GM15510 (cell line): ENCODE measurements around the gene LMCD1.

ENCODE experiments used
- POLR2A ChIP-seq: IDR thresholded peaks from 3 replicates; pipeline ENCODE4 v1.6.1; 2011; ENCODE audit warnings: borderline replicate concordance; ENCODE audit not compliant: insufficient read length; ENCODE audit errors: extremely low read depth

LMCD1 gene

DNA sequence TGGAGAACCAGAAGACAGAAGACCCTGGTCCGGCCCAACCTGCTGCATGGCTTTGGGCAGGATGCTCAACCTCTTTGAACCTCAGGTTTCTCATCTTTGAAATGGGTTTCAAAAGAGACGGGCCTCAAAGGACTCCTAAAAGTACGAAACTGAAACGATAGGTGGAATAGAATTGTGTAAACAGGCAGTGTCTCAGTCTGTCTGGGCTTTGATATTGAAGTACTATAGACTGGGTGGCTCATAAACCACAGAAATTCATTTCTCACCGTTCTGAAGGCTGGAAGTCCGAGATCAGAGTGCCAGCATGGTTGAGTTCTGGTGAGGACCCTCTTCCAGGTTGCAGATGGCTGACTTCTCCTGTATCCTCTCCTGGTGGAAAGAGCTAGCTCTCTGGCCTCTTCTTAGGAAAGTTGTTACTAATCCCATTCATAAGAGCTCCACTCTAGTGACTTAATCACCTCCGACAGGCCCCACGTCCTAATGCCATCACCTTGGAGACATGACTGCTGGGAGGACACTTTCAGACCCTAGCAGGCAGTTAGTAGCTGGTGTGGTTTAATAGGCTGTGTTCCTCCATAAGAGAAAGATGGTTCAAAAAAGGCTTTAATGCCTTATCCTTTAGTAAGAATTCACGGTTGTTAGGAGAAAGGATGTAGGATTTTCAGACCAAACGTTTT, 107.3 kb downstream of the LMCD1 start:
- no peak for TF ChIP-seq POLR2A

GRCh38 chr3:8610951-8611350, 109.3 kb downstream of the LMCD1 start:
- no peak for TF ChIP-seq POLR2A

DNA sequence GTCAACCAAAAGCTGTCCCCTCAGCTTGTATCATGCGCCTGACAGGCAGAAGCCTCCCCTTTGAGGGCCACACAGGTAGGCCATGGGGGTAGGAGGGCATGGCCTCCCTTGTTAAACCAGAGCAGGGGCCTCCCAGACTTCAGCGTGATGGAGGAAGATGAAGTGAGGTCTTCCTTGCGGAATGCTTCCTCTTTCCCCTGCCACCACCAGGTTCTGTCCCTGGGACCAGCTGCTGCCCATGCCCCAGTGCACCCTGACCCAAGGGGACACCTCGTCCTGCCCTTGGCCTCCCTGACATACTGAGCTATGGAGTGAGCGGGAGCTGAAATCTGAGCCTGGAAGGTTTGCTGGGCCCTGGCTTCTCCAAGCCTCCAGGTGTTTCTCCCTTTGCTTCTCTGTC, 116.3 kb downstream of the LMCD1 start:
- no peak for TF ChIP-seq POLR2A

DNA sequence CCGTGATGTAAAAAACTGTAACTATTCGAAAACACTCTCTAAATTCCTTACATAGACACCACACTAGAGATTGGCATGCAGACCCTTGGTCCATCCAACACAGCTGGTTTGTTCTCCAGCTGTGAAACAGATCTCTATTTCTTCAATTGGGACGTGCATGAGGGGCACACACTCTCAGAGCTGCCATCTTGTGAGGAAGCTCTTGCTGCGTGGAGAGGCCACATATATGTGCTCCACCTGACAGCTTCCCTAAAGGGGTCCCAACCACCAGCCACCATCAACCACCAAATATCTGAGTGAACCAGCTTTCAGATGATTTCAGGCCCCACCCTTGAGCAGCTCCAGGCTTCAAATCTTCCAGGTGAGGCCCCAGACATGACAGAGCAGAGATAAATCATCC, 117.3 kb downstream of the LMCD1 start:
- no peak for TF ChIP-seq POLR2A

- no peak for TF ChIP-seq POLR2A
Observed at GRCh38 chr3:8619548-8619947, 117.9 kb downstream of the LMCD1 start.

- no peak for TF ChIP-seq POLR2A
Observed at GRCh38 chr3:8621141-8621540, 119.5 kb downstream of the LMCD1 start.

DNA sequence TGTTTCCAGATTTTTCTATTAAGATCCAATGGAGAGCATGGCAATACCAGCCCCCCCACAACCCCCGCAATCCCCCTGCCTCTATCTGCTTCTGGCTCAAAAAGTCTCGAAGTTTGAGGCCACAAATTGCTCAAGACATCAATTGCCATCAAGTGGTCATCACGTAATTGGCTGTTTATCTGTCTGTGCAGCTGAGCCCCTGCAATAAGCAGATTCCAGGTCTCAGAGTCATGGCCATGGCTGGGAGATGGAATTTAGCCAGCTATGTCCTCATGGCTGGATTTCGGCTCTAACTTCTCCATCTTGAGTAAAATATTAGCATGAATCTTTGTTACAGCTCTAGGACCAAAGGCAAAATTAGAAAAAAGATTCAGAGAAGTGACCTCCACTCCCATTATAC, 120.2 kb downstream of the LMCD1 start:
- TF ChIP-seq POLR2A: no peak

DNA sequence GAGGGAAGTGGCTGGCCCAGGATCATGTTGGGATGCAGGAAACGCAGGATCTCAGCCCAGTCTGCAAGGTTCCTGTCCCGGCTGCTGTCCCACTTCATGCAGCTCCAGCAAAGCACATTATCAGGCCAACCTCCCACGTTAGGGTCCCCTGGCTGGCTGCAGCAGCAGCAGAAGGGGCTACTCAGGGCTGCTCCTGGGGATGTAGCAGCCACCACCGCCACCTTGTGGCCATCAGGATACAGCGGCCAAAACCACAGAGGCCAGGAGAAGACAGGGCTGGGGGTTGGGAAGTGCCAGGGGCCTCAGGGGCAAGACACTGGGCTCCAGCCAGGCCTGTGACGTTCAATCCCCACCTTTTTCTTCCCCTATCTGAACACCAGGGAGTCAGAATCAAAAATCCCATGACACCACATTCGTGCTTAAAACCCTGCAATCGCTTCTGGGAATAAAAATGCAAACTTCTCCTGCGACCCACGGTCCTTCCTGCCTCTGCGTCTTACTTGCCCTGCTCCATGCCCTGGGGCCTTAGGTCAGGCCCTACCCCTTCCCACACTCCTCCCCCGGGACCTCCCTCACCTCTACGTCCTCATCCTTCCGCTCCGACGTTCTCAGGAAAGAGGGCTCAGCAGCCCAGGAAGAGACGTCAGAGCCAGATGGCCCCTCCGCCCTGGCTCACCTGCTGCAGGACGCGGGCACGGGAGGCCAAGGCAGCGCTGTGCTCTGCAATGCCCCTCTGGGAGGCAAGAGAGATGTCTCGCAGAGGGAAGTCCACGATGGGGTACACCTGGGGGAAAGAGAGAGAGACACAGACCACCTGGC, 121.5 kb downstream of the LMCD1 start:
- no peak for TF ChIP-seq POLR2A

DNA sequence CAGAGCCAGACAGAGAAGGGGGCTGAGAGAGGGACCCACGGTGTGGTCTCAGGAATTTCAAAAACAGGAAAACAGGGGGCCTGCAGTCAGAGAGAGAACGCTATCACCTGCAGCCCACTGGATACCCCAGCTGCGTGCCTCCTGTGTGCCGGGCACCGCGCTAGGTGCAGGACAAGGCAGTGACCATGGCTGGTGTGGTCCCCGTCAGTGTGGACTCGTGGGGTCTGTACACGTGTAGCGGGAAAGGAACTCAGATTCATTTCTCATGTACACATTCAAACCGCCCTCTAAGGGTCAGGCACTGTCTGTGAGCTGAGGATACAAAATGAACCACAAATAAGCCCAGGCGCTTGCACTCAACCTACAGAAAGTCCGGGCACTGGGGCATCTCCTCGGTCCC, 122.1 kb downstream of the LMCD1 start:
- TF ChIP-seq POLR2A: no peak
